Sigmoid colon (tissue), 7 donors: ENCODE measurements around the gene ZBTB7C. TPM values are rescaled to one million over a fixed set of nuclear protein-coding genes. Genes with fewer than 3 reads are reported as not detected.

Experiments used
- DNase-seq: peaks from one replicate; pipeline ENCODE4 v3.0.0-alpha.2; 2019
- H3K27ac ChIP-seq, 4 donors: fragments of 200-600 bp; sonication (generic); one replicate each; pipeline ENCODE4 v1.5.1; 2016 to 2019; ENCODE audit warnings: mild to moderate bottlenecking in 1 of 4
- H3K27me3 ChIP-seq, 3 donors: fragments of 200-600 bp; sonication (generic); one replicate each; pipeline ENCODE4 v1.5.1; 2019; ENCODE audit warnings: mild to moderate bottlenecking in 1 of 3
- H3K36me3 ChIP-seq, 4 donors: fragments of 200-600 bp; sonication (generic); one replicate each; pipeline ENCODE4 v1.5.1; 2016 to 2019
- H3K4me1 ChIP-seq, 4 donors: fragments of 200-600 bp; sonication (generic); one replicate each; pipeline ENCODE4 v1.5.1; 2017 to 2019
- H3K4me3 ChIP-seq, 4 donors: fragments of 200-600 bp; sonication (generic); one replicate each; pipeline ENCODE4 v1.5.1; 2017 to 2019; ENCODE audit warnings: mild to moderate bottlenecking in 2 of 4, moderate library complexity in 1 of 4
- H3K9me3 ChIP-seq, 4 donors: fragments of 200-600 bp in 3 of 4; sonication (generic) in 3 of 4; one replicate each; pipeline versions ENCODE4 v1.5.1 to v1.6.1; 2013 to 2019
- EP300 ChIP-seq, 4 donors: sonication (generic); formaldehyde crosslinking; IDR thresholded peaks; one replicate each; pipeline ENCODE4 v1.6.1; 2017; ENCODE audit warnings: antibody characterized with exemption in 4 of 4
- POLR2A ChIP-seq, 2 donors: fragments of 450-650 bp; IDR thresholded peaks; one replicate each; pipeline ENCODE4 v1.6.1; 2016; ENCODE audit warnings: antibody characterized with exemption in 2 of 2, mild to moderate bottlenecking in 2 of 2, moderate library complexity in 2 of 2
- POLR2AphosphoS5 ChIP-seq, 4 donors: sonication (generic); formaldehyde crosslinking; IDR thresholded peaks; one replicate each; pipeline ENCODE4 v1.6.1; 2017; ENCODE audit warnings: antibody characterized with exemption in 4 of 4
- WGBS, 2 donors: extraction: QIAGEN DNeasy Blood & Tissue Kit; methylation state at CpG; one replicate each; pipeline ENCODE4 v1.1.7; 2013; 5-methylcytosine and 5-hydroxymethylcytosine counted together
- intact Hi-C: fragments of 100-400 bp; cut with DNase I; formaldehyde crosslinking; loops from one replicate; pipeline ENCODE4 v1.15.1; 2023
- polyA plus RNA-seq, 3 donors: library from polyadenylated mRNA; stranded (reverse); fragments of 200-250 nt; gene quantifications; one replicate each; pipeline ENCODE4 v1.2.3, GENCODE V29; 2013
- total RNA-seq, 4 donors: library from RNA; depleted of rRNA; stranded (reverse); fragments of >200 nt; gene quantifications; one replicate each; pipeline ENCODE4 v1.1.0, GENCODE V29; 2016
- TF ChIP-seq, protein P1 (sequence below), 4 experiments: fragments of 450-650 bp in 3 of 4; fragments of 200-600 bp in 1 of 4; IDR thresholded peaks; one replicate each; pipeline ENCODE4 v1.5.1; 2016 to 2019; ENCODE audit warnings: antibody characterized with exemption in 4 of 4, mild to moderate bottlenecking in 3 of 4, moderate library complexity in 2 of 4
- donor health status: healthy with polysubstance abuse.
- donor health status: Bipolar disorder and iron deficiency.
- donor health status: healthy.

The ZBTB7C gene
- total and polyA plus RNA-seq, 7 donors, result 0.41 to 18.6 (median 1.7) TPM

DNA sequence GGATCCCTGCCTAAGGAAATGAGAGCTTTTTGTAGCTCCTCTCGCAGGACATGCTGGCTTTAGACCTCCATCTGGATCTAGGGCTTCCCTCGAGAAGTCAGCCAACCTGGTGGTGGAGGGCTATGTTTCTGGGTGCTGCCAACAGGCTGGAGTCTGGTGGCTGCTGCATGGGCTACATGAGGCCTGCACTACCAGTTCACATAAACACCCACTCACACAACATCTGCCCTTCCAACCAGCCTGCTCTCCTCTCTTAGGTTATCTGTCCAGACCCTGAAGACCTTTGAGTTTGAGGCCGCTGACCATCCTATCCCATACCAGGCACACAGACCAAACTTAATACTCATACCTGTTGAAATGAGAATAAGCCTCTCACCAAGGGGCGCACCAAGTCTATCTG, 427.4 kb downstream of the ZBTB7C start:
- TF ChIP-seq, protein P1, sequence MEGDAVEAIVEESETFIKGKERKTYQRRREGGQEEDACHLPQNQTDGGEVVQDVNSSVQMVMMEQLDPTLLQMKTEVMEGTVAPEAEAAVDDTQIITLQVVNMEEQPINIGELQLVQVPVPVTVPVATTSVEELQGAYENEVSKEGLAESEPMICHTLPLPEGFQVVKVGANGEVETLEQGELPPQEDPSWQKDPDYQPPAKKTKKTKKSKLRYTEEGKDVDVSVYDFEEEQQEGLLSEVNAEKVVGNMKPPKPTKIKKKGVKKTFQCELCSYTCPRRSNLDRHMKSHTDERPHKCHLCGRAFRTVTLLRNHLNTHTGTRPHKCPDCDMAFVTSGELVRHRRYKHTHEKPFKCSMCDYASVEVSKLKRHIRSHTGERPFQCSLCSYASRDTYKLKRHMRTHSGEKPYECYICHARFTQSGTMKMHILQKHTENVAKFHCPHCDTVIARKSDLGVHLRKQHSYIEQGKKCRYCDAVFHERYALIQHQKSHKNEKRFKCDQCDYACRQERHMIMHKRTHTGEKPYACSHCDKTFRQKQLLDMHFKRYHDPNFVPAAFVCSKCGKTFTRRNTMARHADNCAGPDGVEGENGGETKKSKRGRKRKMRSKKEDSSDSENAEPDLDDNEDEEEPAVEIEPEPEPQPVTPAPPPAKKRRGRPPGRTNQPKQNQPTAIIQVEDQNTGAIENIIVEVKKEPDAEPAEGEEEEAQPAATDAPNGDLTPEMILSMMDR (IDR thresholded peaks at IDR 0.05), result no peak
- TF ChIP-seq EP300 (IDR thresholded peaks at IDR 0.05) (no peak), POLR2A (IDR thresholded peaks at IDR 0.05) (no peak), POLR2AphosphoS5 (IDR thresholded peaks at IDR 0.05) (no peak)
- no peak overlapping the region for H3K4me3 ChIP-seq
- H3K27ac ChIP-seq, result no peak overlapping the region
- H3K9me3 ChIP-seq, result no peaks in the 10 kb centered on the region
- intact Hi-C loops, result no loop called here
- H3K36me3 ChIP-seq, result no peaks in the 10 kb centered on the region
- 95 to 96% methylated on average over 4 of the region's 4 CpGs for WGBS, 2 donors
- H3K27me3 ChIP-seq, result no peaks in the 10 kb centered on the region
- H3K4me1 ChIP-seq, result no peaks in the 10 kb centered on the region
- DNase-seq, result no peak

DNA sequence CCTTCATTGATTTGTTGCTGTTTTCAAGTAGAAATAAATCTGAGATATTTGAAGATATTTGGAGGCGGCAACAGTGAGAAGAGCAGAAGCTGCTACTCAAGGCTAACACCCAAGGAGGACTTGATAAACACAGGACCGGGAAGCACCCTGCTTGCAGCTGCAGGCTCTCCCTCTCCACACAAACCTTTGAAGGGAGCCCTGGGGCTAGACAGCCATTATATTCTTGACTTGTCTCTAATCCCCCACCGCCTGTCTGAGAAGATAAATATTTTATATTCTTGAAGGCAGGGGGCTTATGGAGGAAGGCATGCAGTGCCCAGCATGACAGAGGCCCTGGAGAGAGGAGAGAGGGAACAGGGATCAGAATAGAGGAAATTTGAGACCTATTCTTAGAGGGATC, 427.9 kb downstream of the ZBTB7C start:
- H3K9me3 ChIP-seq, result no peaks in the 10 kb centered on the region
- H3K4me1 ChIP-seq, result no peaks in the 10 kb centered on the region
- no peak overlapping the region for H3K27ac ChIP-seq
- DNase-seq, result no peak
- no peaks in the 10 kb centered on the region for H3K36me3 ChIP-seq
- no peak overlapping the region for H3K4me3 ChIP-seq
- TF ChIP-seq, protein P1 (IDR thresholded peaks at IDR 0.05), result no peak
- TF ChIP-seq POLR2AphosphoS5 (IDR thresholded peaks at IDR 0.05), result no peak
- TF ChIP-seq POLR2A (IDR thresholded peaks at IDR 0.05), result no peak
- TF ChIP-seq EP300 (IDR thresholded peaks at IDR 0.05), result no peak
- no peaks in the 10 kb centered on the region for H3K27me3 ChIP-seq
- 84 to 86% methylated on average over 3 of the region's 3 CpGs for whole genome bisulfite sequencing, 2 donors
- intact Hi-C loops, result no loop called here

DNA sequence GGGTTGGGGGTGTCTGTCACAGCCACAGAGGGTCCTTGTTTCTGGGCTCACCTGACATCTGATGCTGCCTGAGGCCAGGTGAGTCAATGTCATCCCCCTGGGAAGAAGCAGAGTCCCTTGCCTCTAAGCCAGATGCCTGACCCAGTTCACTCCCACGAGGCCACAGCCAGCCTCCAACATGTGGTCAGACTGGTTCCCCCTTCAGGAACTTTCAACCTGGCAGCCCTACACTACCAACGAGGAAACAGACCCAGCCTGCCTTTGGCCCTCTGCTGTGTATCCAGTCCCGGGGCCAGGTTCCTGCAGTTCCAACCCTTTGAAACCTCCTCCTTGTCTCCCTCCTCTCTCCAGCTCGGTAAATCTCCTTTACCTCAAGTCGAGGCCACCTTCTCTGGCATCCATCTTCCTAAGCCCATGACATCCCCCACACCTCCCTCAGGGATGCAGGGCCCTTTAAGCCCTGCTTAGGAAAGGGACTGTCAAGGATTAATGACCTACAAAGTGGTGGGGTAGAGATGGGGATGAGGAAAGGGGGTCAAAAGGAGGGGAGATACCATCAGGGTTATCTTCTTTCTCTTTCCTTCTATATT, 429.5 kb downstream of the ZBTB7C start:
- intact Hi-C loops, result no loop called here
- no peak for TF ChIP-seq EP300 (IDR thresholded peaks at IDR 0.05)
- no peak for TF ChIP-seq POLR2AphosphoS5 (IDR thresholded peaks at IDR 0.05)
- TF ChIP-seq, protein P1 (IDR thresholded peaks at IDR 0.05), result no peak
- Histone ChIP-seq H3K36me3 (no peaks in the 10 kb centered on the region), H3K4me3 (no peak overlapping the region), H3K4me1 (no peaks in the 10 kb centered on the region), H3K9me3 (no peaks in the 10 kb centered on the region), H3K27ac (no peak overlapping the region), H3K27me3 (no peaks in the 10 kb centered on the region)
- 42 to 56% methylated on average over 5 of the region's 5 CpGs for WGBS, 2 donors
- no peak for DNase-seq

DNA sequence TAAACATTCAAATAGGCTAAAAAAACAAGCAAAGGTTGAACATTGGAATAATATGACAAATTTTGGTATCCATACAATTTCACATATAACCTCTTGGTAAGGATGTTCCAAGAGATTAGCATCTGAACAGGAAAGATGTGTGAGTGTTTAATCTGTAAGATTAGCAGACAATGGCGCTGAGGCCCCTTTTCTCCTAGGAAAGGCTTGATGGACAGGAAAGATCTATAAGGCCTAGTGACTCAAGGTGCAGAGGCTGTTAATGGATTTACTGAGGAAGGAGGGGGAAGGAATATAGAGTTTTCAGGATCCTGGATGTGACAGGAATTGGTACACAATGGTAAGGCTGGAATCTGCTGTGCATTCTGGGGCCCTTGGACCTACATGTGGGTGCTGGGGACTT, 430.6 kb downstream of the ZBTB7C start:
- Histone ChIP-seq H3K4me1 (no peaks in the 10 kb centered on the region), H3K27ac (no peak overlapping the region), H3K27me3 (no peaks in the 10 kb centered on the region), H3K9me3 (no peaks in the 10 kb centered on the region), H3K36me3 (no peaks in the 10 kb centered on the region), H3K4me3 (no peak overlapping the region)
- 82 to 90% methylated on average over 1 of the region's 1 CpG for WGBS, 2 donors
- DNase-seq, result no peak
- intact Hi-C loops, result no loop called here
- TF ChIP-seq EP300 (IDR thresholded peaks at IDR 0.05) (no peak), POLR2AphosphoS5 (IDR thresholded peaks at IDR 0.05) (no peak), POLR2A (IDR thresholded peaks at IDR 0.05) (no peak)
- TF ChIP-seq, protein P1 (IDR thresholded peaks at IDR 0.05), result no peak

DNA sequence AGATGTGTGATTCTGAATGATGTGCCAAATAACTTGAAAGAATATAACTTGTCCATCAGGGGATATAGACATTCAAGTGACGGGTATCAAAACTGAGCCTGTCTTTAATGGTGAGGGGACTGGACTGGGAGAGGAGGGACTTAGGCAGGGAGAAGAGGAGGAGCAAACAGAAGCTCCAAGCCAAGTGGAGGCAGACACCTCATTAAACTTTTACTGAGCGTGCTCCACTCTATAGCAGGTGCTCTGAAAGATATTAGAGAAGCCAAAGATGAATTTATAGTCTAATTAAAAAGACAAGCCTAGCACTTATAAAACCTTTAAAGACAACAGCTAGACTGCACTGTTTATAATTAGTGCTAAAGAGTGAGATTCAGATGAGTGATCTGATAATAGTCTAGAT, 431.0 kb downstream of the ZBTB7C start:
- 86 to 88% methylated on average over 2 of the region's 2 CpGs for WGBS, 2 donors
- Histone ChIP-seq H3K27me3 (no peaks in the 10 kb centered on the region), H3K4me3 (no peak overlapping the region), H3K4me1 (no peaks in the 10 kb centered on the region), H3K27ac (no peak overlapping the region), H3K36me3 (no peaks in the 10 kb centered on the region), H3K9me3 (no peaks in the 10 kb centered on the region)
- intact Hi-C loops, result no loop called here
- DNase-seq, result no peak
- TF ChIP-seq EP300 (IDR thresholded peaks at IDR 0.05) (no peak), POLR2AphosphoS5 (IDR thresholded peaks at IDR 0.05) (no peak)
- TF ChIP-seq, protein P1 (IDR thresholded peaks at IDR 0.05), result no peak
